HG03460 (cell line): ENCODE data around the gene MTG2.

Experiments
- ATAC-seq: cut with Tn5 transposase; IDR thresholded peaks from one replicate; pipeline ENCODE4 v1.9.1; 2021; ENCODE audit not compliant: unreplicated experiment

The MTG2 gene

GRCh38 chr20:62243106-62243505 lies 60.3 kb downstream of the MTG2 start:
- no peak for ATAC-seq

DNA sequence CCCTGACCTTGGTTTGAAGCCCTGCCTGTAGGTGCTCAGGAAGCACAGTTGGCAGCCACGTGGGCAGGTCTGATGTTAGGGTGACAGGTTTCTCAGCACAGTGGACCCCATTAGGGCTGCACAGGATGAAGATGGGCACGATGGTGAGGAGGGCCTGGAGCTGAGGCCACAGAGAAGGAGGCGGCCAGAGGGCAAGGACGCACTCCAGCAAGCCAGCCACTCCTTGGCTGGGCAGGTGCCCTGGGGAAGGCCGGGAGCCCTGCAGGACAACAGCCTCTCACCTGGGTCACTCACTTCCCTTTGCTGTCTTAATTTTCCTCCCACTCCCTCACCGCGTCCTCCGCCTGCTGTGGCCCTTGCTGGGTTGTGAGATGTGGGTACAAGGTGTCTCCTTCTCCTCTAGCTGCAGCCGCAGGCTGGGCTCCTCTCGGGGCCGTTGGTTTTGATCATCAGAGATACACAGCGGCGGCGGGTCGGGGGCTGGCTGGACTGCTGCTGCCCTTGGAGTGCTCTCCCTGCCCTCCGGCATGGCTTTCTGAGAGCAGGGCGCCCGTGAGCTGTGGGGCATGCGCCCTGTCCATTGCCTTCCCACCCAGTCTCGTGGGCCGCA lies 61.2 kb downstream of the MTG2 start:
- no peak for ATAC-seq

- no peak for ATAC-seq
These were observed 61.8 kb downstream of the MTG2 start for GRCh38 chr20:62244644-62245108.

DNA sequence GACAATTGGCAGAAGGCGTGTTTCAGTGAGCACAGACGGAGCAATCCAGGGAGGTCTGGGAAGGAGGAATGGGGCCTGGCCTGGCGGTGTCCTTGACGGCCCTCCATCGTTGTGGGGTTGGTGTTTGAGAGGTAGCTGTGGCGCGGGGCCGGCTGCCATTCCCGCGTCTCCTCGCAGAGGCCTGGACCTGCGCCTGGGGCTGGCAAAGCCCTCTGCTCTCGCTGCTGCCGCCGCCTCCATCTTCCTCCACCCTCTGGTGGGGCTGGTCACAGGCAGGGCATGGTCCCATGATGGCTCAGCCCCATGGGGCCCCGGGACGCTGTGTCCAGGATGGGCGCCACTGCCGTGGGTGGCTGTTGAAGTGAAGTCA lies 63.1 kb downstream of the MTG2 start:
- ATAC-seq = no peak

- no peak for ATAC-seq
These were observed 63.6 kb downstream of the MTG2 start for GRCh38 chr20:62246431-62246830.

DNA sequence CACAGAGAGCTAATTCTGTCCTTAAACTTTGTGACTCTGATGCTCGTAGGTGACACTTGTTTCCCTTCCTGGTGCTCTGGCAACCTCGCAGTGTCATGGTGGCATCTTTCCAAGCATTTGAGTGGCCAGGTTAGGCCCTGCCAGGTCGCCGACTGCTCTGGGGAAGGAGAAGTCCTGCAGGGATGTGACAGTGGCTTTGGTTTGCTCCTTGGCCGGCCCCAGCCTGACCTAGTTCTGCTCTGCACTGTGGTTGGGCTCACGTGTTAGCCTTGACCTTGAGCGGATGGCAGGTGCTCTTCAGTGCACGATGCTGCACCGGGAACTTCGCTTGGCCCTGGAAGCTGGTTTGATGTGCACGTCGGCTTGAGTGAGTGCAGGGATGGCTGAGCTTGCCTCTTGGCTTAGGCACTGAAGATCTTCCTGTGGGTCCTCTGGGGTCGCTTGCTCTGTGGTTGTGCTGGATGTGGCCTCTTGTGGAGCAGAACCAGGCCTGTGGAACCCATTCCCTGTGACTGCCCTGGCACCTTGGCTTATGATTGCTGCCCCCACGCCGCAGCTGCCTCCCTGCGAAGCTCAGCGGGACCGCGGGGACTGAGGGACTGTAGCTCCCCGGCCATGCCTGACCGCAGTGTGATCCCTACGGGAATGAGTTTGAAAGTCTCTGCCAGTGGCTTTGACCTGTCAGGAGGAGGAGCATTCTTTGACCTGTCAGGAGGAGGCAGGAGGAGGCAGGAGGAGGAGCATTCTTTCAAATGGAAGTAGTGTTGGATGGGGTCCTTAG lies 64.2 kb downstream of the MTG2 start:
- no peak for ATAC-seq

- no peak for ATAC-seq
These were observed 66.2 kb downstream of the MTG2 start for GRCh38 chr20:62248890-62249560.

DNA sequence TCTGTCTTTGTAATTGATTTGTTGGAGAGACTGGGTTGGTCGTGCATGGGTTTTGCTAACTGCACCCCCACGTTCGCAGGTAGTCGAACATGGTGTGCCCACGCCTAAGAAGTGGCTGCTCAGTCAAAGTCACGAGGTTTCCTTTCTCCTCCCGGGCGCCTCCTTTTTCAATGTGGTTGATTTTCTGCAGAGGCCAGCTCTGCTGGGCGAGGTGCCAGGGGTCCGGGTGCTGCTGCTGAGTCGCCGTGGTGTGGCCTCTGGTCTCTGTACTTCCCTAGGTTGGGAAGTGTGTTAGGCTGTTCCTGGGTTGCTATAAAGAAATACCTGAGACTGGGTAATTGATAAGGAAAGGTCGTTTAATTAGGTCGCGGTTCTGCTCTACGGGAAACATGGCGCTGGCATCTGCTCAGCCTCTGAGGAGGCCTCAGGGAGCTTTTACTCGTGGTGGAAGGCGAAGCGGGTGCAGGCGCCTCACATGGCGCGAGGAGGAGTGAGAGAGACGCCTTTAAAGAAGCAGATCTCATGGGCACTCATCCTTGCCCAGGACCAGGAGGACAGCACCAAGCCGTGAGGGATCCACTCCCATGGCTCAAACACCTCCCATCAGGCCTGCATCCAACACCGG lies 69.6 kb downstream of the MTG2 start:
- no peak for ATAC-seq
